Measurements from ENCODE around the gene SRSF6.

- TF ChIP-seq CTCF (IDR thresholded peaks at IDR 0.05) (no peak), POLR2A (IDR thresholded peaks at IDR 0.05) (no peak)
Measured at GRCh38 chr20:43452404-43453126, 5.1 kb upstream of the SRSF6 start.
